ENCODE data around the gene DNAJC2.

The DNAJC2 gene

DNA sequence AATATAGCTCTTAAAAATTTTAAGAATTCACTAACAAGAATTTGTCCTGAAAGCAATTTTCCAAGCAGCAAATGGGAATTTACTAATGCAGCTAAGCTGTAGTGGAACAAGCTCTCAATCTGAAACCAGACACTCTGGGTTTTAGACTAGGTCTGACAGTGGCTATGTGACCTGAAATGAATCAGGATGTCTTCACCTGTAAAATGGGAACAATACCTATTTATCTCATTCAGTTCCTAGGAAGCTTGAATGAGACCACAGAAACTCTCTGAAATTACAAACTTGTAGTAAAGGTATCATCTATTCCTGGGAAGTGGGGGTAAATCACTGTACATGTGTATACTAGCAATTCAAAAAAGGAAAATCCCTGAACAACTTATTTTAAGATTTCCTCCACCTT is 1.2 kb downstream of the DNAJC2 start:
- no peak for DNase-seq (ENCODE audit: low read depth)
- TF ChIP-seq, protein P1, sequence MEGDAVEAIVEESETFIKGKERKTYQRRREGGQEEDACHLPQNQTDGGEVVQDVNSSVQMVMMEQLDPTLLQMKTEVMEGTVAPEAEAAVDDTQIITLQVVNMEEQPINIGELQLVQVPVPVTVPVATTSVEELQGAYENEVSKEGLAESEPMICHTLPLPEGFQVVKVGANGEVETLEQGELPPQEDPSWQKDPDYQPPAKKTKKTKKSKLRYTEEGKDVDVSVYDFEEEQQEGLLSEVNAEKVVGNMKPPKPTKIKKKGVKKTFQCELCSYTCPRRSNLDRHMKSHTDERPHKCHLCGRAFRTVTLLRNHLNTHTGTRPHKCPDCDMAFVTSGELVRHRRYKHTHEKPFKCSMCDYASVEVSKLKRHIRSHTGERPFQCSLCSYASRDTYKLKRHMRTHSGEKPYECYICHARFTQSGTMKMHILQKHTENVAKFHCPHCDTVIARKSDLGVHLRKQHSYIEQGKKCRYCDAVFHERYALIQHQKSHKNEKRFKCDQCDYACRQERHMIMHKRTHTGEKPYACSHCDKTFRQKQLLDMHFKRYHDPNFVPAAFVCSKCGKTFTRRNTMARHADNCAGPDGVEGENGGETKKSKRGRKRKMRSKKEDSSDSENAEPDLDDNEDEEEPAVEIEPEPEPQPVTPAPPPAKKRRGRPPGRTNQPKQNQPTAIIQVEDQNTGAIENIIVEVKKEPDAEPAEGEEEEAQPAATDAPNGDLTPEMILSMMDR (IDR thresholded peaks at IDR 0.05; ENCODE audit: control insufficient read depth, extremely low read depth, insufficient read depth) = no peak
- peak overlapping the region; percentile 69 for H3K4me3 ChIP-seq (ENCODE audit: low read depth, low read length)

DNA sequence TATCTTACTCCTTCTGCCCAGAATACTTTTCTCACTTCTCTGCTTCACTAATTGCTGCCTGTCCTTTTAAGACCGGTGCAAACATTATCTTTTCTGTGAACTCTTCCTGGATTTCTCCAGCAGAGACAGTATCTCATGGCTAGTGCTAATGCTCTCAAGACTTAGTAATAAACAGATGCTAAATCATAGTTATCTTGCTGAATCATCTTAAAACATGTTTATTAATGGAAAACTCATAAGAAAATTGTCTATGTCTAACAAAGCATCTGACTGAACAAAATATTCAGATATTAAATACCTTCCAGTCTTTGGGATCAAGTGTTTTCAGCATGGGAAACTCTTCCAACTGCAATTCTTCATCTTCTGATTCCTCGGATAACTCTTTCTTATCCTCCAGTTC is 3.1 kb downstream of the DNAJC2 start:
- DNase-seq (ENCODE audit: low read depth) = no peak
- TF ChIP-seq, protein P1 (IDR thresholded peaks at IDR 0.05; ENCODE audit: control insufficient read depth, extremely low read depth, insufficient read depth) = no peak

DNA sequence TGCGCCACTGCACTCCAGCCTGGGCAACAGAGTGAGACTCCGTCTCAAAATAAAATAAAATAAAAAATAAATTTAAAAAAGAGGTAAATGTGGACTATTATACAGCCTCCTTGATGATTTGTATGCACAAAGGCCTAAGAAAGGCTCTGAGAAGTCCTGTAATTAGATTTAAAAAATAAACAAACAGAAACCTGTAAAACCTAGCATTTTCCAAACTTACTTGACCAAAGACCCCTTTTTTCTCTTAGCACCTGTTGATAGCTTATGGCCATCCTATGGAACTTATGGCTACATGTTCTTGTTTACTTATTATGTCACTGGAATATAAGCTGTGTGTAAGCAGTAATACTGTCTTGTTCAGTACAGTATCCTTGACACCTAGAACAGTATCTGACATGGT is 5.7 kb downstream of the DNAJC2 start:
- DNase-seq (ENCODE audit: low read depth) = no peak
- H3K4me3 ChIP-seq (ENCODE audit: low read depth, low read length) = no peak overlapping the region
- TF ChIP-seq, protein P1 (IDR thresholded peaks at IDR 0.05; ENCODE audit: control insufficient read depth, extremely low read depth, insufficient read depth) = no peak

More for the DNA sequence above, 3.1 kb downstream of the DNAJC2 start:
- no peak overlapping the region for H3K4me3 ChIP-seq (ENCODE audit: low read depth, low read length)

DNA sequence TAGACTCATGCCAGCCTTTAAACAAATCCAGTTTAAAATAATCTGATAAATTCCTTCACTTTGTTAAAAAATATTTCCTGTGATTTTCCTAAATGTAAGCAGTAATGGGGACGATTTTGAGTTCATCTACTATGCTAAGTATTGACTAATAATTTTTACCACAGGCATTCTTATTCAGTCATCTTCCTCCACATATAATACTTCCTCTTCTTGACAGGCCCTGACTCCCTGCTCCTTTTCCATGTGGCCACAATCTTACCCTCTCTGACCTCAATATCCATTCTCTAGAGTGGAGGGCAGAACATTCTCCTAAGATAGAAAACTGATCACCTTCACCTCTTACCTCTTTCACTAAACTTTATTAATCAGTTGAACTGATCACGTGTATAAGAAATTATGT is 7.8 kb downstream of the DNAJC2 start:
- no peak overlapping the region for H3K4me3 ChIP-seq (ENCODE audit: low read depth, low read length)
- no peak for DNase-seq (ENCODE audit: low read depth)
- TF ChIP-seq, protein P1 (IDR thresholded peaks at IDR 0.05; ENCODE audit: control insufficient read depth, extremely low read depth, insufficient read depth) = no peak

DNA sequence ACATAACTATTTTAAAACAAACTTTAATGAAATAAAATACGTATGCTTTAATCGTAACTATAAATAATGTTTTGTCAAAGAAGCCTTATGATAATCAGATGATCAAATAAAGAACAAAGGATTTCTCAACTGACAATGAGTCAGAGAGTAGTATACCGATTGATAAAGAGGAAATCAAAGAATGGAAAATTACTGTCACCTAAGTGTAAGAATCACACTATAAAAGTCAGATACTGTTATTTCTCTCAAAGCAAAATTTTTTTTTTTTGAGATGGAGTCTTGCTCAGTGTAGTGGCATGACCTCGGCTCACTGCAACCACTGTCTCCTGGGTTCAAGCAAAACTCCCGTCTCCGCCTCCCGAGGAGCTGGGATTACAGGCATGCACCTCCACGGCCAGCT is 18.8 kb downstream of the DNAJC2 start:
- DNase-seq (ENCODE audit: low read depth) = no peak
- H3K4me3 ChIP-seq (ENCODE audit: low read depth, low read length) = no peak overlapping the region
- TF ChIP-seq, protein P1 (IDR thresholded peaks at IDR 0.05; ENCODE audit: control insufficient read depth, extremely low read depth, insufficient read depth) = no peak

DNA sequence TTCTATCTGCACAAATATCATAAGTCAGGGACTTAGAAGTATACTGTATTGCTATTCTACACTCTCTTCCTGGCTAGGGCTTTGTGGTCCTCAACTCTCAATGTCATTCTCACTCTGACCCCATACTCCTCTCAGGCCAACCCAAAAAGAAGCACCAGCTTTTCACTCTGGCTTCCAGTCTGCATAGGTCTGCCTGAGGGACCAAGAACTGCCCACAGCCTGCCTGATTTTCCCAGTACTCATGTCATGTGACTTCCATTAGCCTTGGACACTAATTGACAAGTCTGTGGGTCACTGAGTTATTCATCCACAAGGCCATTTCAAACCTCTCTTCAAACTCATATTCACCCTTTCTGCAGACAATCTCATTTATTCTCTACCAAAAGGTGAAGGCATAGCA is 27.6 kb downstream of the DNAJC2 start:
- no peak overlapping the region for H3K4me3 ChIP-seq (ENCODE audit: low read depth, low read length)
- DNase-seq (ENCODE audit: low read depth) = no peak
- TF ChIP-seq, protein P1 (IDR thresholded peaks at IDR 0.05; ENCODE audit: control insufficient read depth, extremely low read depth, insufficient read depth) = no peak

DNA sequence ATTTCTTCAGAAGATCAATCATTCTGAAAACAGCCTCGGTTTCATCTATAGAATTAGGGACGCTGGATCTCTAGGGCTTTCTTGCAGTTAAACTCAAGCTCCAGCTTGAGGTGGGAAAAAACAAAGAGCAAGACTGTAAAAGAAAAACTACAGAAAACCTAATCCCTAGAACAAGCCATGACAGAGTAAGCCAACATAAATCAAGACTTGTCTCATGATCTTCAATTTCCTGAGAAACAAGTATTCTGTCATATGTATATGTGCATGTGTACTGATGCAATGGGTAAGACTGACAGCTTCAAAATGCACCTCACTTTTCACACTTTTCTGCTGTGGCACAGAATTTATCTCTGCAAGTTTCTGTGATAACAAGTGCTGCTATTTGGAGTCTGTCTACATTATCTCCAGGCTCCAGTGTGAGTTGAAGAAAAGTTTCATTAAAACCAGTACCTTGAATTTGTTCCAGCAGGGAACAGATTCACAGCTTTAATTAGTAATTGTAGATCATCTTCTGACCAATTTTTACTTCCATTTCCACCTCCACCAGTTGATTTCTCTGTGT is 28.1 kb downstream of the DNAJC2 start:
- no peak for DNase-seq (ENCODE audit: low read depth)
- no peak overlapping the region for H3K4me3 ChIP-seq (ENCODE audit: low read depth, low read length)
- TF ChIP-seq, protein P1 (IDR thresholded peaks at IDR 0.05; ENCODE audit: control insufficient read depth, extremely low read depth, insufficient read depth) = no peak
